ENCODE data around the gene RNPS1. TPM values are rescaled to one million over a fixed set of nuclear protein-coding genes. Genes with fewer than 3 reads are reported as not detected.

RNPS1 gene
- total and polyA plus RNA-seq, 9 of the 15 experiments (the other 6 are each of a cell fraction or from before 2014, with no cell fraction given) = 44.9 to 338 (median 202) TPM

DNA sequence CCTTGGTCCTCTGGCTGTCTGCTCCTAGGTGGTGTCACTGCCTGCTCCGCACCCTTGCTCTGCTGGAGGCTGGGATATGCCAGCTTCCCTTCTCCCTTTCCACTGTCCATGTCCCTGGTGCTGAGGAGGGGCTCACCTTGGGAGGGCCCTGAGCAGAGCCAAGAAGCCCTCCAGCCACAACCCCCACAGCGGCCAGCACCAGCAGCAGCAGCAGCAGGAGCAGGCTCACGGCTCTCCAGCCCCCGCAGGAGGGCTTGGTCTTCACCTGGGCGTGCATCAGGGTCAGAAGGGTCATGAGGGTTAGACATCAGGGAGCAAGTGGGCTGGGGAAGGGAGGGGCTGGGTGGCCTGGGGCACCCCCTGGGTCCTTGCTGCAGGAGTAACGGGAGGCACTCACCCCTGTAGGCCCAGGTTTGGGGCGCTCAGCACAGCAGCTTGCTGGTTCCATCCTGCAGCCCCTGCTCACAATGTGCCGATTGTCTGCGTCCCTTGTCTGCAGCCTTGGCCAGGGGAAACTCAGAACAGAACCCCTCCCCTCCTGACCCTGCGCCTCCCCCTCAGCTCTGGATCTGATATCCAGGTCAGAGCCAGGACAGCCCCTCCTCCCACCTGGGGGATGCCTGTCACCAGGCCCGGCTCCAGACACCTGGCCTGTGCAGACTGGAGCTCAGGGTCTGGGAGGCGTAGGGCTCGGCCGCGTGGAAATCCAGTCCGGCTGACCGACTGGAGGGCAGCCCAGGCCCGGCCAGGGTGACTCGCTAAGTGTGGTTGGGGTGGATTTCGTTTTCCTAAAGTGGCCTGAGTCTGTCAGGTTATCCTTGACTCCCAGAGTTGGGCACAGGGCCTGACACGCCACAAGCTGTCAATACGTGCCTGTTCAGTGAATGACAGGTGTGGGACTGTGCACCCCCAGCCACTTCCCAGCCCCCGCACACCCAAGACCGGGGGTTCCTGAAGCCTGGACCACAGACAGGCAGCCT, 57.2 kb downstream of the RNPS1 start, which contains the start of gene BRICD5 (continued):
- TF ChIP-seq, protein P1, sequence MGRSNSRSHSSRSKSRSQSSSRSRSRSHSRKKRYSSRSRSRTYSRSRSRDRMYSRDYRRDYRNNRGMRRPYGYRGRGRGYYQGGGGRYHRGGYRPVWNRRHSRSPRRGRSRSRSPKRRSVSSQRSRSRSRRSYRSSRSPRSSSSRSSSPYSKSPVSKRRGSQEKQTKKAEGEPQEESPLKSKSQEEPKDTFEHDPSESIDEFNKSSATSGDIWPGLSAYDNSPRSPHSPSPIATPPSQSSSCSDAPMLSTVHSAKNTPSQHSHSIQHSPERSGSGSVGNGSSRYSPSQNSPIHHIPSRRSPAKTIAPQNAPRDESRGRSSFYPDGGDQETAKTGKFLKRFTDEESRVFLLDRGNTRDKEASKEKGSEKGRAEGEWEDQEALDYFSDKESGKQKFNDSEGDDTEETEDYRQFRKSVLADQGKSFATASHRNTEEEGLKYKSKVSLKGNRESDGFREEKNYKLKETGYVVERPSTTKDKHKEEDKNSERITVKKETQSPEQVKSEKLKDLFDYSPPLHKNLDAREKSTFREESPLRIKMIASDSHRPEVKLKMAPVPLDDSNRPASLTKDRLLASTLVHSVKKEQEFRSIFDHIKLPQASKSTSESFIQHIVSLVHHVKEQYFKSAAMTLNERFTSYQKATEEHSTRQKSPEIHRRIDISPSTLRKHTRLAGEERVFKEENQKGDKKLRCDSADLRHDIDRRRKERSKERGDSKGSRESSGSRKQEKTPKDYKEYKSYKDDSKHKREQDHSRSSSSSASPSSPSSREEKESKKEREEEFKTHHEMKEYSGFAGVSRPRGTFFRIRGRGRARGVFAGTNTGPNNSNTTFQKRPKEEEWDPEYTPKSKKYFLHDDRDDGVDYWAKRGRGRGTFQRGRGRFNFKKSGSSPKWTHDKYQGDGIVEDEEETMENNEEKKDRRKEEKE (IDR thresholded peaks at IDR 0.05; ENCODE audit: borderline replicate concordance in 1 of 2, control insufficient read depth in 1 of 2, low read depth in 2 of 2, low read length in 1 of 2) = no peak
- TF ChIP-seq ARHGAP35 (IDR thresholded peaks at IDR 0.05; ENCODE audit: partially characterized antibody) = no peak
- TF ChIP-seq, protein P2, sequence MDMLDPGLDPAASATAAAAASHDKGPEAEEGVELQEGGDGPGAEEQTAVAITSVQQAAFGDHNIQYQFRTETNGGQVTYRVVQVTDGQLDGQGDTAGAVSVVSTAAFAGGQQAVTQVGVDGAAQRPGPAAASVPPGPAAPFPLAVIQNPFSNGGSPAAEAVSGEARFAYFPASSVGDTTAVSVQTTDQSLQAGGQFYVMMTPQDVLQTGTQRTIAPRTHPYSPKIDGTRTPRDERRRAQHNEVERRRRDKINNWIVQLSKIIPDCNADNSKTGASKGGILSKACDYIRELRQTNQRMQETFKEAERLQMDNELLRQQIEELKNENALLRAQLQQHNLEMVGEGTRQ (CRISPR knock-in tag; IDR thresholded peaks at IDR 0.05) = no peak
- TF ChIP-seq CBFA2T2 (conservative IDR thresholded peaks at IDR 0.05) = peak; percentile 35; the same call in 1 of the 2 replicates
- TF ChIP-seq SRSF1 (IDR thresholded peaks at IDR 0.05; ENCODE audit: low read depth, low read length) = no peak
- TF ChIP-seq CBX1 (IDR thresholded peaks at IDR 0.05; ENCODE audit: low read depth) = peak; percentile 14; the same call in 1 of the 2 replicates
- no peak for TF ChIP-seq ZNF143 (CRISPR knock-in tag; IDR thresholded peaks at IDR 0.05)
- TF ChIP-seq NELFE (IDR thresholded peaks at IDR 0.05; ENCODE audit: insufficient read depth, insufficient read length) = no peak
- TF ChIP-seq, protein P3, sequence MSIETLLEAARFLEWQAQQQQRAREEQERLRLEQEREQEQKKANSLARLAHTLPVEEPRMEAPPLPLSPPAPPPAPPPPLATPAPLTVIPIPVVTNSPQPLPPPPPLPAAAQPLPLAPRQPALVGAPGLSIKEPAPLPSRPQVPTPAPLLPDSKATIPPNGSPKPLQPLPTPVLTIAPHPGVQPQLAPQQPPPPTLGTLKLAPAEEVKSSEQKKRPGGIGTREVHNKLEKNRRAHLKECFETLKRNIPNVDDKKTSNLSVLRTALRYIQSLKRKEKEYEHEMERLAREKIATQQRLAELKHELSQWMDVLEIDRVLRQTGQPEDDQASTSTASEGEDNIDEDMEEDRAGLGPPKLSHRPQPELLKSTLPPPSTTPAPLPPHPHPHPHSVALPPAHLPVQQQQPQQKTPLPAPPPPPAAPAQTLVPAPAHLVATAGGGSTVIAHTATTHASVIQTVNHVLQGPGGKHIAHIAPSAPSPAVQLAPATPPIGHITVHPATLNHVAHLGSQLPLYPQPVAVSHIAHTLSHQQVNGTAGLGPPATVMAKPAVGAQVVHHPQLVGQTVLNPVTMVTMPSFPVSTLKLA (conservative IDR thresholded peaks at IDR 0.05) = peak in 1 of 2 experiments; percentile 61; a peak in 2 of 4 replicates
- no peak for TF ChIP-seq ILF3 (IDR thresholded peaks at IDR 0.05; ENCODE audit: borderline replicate concordance)
- TF ChIP-seq, protein P4, sequence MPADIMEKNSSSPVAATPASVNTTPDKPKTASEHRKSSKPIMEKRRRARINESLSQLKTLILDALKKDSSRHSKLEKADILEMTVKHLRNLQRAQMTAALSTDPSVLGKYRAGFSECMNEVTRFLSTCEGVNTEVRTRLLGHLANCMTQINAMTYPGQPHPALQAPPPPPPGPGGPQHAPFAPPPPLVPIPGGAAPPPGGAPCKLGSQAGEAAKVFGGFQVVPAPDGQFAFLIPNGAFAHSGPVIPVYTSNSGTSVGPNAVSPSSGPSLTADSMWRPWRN (IDR thresholded peaks at IDR 0.05; ENCODE audit: low read depth) = no peak
- TF ChIP-seq, protein P5, sequence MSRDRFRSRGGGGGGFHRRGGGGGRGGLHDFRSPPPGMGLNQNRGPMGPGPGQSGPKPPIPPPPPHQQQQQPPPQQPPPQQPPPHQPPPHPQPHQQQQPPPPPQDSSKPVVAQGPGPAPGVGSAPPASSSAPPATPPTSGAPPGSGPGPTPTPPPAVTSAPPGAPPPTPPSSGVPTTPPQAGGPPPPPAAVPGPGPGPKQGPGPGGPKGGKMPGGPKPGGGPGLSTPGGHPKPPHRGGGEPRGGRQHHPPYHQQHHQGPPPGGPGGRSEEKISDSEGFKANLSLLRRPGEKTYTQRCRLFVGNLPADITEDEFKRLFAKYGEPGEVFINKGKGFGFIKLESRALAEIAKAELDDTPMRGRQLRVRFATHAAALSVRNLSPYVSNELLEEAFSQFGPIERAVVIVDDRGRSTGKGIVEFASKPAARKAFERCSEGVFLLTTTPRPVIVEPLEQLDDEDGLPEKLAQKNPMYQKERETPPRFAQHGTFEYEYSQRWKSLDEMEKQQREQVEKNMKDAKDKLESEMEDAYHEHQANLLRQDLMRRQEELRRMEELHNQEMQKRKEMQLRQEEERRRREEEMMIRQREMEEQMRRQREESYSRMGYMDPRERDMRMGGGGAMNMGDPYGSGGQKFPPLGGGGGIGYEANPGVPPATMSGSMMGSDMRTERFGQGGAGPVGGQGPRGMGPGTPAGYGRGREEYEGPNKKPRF (IDR thresholded peaks at IDR 0.05; ENCODE audit: low read depth, low read length) = no peak
- no peak for TF ChIP-seq TAL1 (IDR thresholded peaks at IDR 0.05)

Data from K562 (cell line).